NOMO-1 treated with dmso at 0.1 percent for 144 hours (cell line): ENCODE results near the gene ACSF3.

ENCODE experiments used
- DNase-seq: peaks from one replicate; lab custom pipeline; 2025; ENCODE audit not compliant: unreplicated experiment; lab: John Stamatoyannopoulos, UW

ACSF3 gene

DNA sequence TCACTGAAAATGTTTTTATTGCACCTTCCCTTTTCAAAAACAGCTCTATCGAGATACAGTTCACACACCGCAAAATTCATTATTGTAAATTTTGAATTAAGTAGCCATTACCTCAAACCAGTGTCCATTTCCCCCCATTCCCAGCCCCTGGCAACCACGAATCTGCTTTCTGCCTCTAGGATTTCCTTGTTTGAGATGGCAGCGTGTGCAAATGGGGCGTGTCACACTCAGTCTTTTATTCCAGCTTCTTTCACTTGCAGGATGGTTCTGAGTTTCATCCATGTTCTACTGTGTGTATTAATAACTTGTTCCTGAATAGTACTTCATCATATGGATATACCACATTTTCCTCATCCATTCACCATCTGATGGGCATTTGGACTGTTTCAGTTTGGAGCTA lies 14.8 kb downstream of the ACSF3 start:
- no peak for DNase-seq

DNA sequence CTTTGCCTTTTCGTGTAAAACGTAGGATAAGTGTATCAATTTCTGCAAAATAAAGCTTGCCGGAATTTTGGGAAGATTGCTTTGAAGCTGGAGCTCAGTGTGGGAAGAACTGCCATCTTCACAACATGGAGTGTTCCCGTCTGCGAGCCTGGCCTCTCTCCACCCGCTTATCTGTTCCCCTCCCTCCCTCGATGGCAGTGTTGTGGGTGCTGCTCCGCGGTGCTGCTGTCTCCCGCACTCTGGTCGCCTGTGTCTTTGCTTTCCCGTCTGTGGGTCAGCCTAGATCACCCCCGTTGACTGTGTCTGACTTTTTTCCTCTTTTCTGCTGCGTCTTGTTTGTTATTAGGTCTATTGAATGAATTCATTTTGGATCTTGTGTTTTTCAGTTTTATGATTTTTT lies 17.0 kb downstream of the ACSF3 start:
- DNase-seq = no peak

DNA sequence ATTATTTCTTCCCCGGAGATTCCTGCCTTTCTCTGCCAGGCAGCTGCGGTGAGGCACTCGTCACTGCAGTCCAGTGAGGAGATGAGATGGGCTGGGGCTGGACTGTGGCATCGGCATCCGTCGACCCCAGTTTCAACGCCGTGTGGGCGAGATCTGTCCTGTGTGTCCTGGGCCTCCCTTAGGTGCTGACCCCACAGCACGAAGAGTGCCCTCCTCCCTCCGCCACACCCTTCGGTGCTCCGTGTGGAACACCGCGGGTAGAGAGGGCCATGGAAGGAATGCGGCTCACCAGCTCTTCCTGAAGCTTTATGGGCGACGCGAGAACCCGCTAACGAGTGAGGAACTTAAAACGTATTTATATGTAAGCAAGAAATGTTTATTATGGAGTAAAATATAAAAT lies 17.6 kb downstream of the ACSF3 start:
- DNase-seq = no peak

DNA sequence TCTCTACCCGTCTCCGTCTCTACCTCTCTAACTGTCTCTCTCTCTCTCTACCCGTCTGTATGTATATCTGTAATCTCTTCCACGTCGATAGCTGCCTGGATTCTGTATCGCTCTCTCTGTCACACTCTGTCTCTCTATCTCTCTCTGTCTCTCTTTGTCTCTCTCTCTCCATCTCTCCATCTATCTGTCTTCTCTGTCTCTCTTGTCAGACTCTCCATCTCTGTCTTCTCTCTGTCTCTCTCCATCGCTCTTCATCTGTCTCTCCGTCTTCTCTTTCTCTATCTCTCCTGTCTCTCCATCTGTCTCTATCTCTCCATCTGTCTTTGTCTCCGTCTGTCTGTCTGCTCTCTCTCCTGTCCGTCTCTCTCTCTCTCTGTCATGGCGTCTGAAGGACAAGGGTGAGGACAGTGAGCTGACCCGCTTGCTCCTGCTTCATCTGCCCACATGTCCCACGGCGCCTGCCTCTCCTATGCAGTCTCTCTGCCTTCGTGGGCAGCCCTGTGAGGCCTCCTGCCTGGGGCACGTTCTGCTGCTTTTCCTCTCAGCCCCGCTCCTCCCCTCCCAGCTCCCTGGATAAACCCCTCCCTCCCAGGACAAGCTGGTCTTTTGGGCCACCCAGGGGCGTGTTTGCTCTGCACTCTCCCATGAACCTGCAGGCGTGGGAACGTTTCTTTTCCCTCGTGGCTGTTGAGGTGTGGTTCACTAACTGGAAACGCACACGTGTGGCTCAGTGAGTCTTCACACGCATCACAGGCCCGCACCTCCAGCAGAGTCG lies 18.9 kb downstream of the ACSF3 start:
- DNase-seq = no peak

DNA sequence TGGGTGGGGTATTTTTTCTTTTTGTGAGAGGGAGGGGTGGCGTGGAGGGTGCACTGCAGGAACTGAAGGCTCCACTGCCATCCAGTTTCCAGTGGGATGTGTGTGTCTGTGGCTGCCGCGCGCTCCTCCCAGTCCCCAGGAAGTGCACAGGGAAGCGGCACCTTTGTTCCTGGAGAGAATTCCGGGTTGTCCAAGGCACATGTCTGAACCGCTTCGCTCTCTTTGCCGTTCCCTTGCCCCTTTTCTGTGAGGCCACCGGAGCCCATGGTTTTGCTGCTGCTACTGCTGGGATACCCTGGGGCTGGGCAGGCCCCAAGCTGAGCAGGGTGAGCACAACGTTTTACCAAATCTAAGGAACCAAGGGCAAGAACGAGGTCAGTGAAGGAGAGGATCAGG lies 19.5 kb downstream of the ACSF3 start:
- no peak for DNase-seq

DNA sequence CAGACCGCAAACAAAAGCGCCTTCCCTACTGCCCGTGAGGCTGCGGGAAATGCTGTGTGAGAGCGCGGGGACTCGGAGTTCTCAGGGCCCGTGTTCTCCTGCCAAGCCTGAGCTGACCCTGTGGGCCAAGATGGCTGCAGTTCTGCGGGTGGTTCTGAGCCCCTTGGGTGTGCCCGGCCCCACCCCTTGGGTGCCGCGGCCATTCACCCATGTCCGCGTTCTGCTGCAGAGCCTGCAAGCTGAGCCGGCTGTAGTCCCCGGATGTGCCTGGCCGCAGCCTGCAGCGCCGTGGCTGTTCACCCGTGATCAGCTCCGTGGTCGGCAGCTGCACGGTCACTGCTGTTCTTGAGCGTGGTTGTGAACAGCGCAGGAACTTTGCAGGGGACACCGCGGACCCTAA lies 20.0 kb downstream of the ACSF3 start:
- no peak for DNase-seq

DNA sequence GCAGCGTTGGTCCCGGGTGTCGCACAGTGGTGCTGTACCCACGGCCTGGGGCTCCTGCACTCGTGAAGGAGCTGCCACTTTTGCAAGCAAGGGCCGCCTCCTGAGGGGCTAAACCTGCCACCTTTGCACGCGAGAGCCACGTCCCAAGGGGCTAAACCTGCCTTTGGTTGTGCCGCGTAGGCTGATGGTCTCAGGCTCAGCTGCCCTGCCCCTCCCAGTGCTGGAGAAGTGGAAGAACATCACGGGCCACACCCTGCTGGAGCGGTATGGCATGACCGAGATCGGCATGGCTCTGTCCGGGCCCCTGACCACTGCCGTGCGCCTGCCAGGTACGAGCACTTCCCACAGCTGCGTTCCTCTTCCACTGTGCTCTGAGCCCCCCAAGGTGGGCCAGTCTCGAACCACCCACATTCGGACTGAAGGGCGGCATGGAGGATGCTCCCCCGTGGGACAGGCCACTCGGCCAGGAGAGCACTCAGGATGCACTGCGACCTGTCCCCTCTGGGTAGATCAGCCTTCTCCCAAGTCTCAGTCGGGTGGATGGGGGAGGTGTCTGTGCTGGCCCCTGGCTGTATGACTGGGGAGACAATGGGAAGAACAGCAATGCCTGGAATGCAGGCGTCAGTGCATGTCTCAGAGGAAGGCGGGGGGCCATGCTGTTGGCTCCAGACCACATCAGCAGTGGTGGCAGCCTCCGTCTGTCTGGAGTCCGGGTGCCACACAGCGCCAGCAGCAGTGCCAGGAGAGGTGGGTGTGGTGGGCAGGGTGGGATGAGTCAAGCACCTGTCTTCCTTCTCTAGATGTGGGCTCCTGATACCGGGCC lies 20.7 kb downstream of the ACSF3 start:
- DNase-seq = no peak

DNA sequence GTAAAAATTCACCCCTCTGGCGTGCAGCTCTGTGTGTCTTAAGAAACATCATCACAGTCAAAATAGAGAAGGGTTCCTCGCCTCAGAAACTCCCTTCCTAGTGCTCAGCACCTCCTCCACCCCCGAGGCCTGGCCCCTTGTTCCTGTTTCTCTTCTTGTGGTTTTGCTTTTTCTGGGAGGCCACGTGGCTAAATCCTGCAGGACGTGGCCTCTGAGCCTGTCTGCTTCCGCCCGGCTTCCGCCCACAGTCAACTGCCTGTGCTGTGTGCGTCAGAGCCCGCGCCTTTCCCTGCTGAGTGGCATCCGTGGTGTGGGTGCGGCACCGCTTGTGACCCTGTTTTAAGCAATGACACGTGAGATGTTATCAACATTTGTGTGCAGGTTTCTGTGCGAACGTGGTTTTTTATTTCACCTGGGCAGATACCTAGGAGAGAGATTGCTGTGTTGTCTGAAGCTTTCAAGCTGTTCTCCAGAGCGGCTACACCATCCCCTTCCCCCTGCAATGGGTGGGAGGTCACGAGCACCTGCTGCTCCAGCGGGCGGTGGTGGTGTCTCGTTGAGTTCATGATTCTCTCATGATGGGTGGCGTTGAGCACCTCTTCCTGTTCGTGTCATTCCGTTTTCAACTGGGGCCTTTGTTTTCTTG lies 21.7 kb downstream of the ACSF3 start:
- DNase-seq = peak; percentile 97

DNA sequence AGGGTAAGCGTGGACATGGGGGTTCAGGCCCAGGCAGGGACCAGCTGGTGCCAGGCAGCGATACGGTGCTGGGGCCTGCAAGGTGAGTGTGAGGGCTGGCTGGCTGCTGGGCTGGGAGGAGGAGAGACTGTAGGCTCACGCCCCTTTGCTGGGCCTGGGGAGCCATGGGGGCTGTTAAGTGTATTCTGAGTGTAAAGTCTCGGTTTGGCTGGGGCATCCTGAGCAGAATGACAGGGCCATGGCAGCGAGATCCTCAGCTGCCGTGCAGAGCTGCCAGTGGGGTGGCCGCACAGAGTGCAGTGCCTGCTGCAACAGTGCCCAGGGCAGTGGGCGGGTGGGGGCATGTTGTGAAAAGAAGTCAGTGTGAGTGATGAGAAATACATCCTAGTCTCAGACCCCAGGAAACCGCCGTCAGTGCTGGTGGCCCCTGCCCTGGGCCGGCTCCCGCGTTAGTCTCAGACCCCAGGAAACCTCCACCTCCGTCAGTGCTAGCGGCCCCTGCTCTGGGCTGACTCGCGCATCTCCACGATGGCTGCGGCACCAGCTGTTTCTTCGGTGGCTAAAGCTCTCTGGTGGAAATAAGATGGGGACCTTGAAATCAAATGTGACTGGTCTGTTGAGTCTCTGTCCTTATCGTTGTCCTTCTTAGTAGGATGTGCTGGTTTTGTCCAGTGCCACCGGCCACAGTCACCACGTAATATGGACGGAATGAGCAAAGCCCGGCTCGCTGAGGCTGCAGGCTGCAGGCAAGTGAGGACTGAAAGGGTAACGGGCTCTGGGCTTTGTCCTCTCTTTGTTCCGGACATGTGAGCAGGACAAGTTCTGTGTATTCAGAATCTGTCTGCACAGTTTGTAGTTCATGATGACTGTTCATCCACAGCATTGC lies 22.9 kb downstream of the ACSF3 start:
- DNase-seq = no peak

DNA sequence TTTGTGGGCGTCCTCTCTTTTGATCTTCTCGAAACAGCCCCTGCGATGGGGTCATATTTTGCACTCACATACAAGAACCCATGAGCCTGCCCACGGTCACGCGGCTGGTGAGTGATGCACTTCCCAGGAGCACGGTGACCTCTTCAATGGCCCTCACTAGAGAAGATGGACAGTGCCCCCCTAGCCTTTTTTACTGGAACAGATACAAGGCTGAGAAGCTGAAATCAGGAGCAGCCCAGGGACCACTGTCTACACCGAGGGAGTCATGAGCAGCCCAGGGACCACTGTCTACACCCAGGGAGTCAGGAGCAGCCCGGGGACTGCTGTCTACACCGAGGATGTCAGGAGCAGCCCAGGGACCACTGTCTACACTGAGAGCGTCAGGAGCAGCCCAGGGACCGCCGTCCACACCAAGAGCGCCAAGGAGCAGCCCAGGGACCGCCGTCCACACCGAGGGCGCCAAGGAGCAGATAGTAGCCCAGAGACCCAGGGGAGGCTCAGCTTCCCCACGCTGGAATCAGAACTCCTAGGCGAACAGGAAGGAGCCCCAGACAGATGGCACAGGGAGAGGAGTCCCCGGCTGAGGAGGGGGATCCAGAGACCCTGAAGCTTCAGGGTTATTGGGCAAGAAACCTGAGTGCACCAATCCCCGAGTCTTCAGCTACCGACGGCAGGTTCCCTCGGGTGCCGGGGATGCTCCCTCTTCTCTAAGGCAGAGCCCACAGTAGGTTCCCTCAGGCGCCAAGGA lies 23.7 kb downstream of the ACSF3 start:
- no peak for DNase-seq

DNA sequence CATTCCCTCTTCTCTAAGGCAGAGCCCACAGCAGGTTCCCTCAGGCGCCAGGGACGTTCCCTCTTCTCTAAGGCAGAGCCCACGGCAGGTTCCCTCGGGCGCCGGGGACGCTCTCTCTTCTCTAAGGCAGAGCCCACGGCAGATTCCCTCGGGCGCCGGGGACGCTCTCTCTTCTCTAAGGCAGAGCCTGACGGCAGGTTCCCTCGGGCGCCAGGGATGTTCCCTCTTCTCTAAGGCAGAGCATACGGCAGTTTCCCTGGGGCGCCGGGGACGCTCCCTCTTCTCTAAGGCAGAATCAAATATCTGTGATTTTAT lies 24.3 kb downstream of the ACSF3 start:
- DNase-seq = no peak

DNA sequence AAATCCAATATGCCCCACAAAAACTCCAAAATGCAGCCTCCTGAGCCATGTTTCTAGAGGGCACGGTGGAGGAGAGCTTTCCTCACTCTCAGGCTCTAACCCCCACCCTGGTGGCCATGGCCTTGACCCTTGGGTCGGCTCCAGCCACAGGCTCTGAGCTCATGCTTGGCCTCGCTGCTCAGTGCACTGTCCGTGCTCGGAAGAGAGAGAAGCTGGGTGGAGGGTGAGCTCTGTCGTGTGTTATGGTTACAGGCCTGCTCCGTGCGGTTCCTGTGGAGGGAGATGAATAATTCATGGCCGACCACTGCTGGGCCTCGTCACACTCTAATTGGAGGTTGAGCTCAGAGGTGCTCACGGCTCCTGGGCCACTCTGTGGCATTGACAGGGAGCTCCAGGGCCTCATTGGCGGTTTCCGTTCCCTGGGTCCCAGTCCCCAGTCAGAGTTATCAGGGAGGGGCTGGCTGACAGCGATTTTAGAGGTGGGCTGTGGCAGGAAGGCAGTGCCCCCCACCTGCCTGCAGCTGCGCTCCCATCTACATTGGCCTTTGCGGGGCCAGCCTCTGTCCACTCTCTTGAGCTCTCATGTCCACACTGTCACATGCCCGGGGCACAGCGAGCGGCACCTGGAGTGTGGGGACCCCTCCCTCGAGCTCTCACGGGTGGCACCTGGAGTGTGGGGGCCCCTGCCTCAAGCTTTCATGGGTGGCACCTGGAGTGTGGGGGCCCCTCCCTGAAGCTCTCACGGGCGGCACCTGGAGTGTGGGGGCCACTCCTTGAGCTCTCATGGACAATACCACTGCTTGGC lies 24.9 kb downstream of the ACSF3 start:
- DNase-seq = no peak

DNA sequence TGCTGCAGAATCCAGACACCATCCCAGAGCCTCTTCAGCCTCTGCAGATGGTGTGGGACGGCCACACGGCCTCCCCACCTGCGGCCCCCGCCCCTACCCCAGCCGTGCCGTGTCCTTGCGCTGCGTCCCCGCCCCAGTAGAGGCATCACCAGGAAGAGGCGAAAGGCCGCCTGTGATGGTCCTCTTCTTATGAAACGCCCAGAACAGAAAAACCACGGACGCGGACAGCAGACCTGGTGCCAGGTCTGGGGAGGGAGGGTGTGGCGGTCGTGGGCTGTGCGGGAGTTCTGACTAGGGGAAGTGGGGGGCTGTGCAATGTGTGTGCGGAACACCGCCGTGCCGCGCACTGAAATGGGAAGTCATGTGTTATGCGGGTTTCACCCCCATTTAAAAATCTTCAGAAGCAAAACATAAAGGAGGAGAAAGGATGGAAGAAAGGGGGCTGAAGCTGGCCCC lies 25.5 kb downstream of the ACSF3 start:
- no peak for DNase-seq

DNA sequence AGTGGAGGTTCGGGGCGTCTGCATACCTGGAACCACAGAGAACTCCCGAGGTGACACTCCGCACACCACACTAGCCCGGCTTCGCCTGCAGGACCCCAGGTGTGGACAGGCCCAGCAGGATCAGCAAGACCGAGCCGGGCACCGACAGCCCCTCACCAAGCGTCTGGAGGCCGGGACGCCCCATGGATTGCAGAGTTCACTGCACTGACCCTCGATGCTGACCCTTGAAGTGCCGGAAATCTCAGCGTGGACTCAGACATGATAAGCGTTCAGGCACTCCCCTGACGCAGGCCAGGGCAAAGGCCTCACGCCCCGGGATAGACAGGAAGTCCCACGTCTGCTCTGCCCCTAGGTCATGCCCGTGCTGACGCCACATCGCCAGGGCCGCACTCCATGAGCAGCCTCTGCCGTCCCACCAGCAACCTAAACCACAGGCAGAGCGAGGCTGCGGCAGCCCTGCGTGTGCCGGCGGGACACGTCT lies 26.0 kb downstream of the ACSF3 start:
- DNase-seq = no peak

DNA sequence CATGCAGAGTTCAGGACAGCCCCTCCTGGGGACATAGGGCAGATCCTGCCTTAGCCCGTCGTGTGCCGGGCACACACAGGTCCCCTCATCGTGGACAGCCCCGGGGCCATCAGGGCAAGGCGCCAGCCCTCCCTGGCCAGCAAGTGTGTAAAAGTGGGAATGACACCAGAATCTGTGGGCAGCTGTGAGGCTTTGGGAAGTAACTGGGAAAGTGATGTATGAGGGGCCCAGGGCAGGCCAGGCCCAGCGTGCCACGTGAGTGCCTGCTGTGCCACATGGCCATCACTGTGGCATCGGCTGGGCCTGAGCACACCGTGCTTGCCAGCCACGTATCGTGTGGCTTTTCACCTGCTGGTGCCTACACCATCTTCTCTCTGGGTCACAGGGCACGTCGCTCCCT lies 26.6 kb downstream of the ACSF3 start:
- no peak for DNase-seq

DNA sequence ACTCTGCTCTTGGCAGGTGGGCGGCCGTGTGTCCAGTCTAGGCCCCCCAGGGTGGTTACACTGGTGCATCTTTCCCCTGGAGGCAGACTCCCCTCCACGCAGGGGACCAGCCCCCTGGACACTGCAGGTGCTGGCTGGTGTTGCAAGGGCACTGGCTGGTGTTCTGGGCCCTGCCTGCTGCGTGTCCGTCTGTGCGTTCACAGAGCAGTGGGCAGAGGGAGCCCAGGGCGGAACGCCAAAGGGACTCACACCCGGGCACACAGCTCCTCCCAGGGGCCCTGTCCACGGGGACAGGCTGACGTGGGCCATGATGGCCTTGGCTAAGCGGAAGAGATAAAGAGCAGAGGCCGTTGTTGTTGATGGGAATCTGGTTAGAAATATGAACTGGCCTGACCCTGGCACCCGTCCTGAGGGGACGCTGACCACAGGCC lies 27.3 kb downstream of the ACSF3 start:
- DNase-seq = no peak

DNA sequence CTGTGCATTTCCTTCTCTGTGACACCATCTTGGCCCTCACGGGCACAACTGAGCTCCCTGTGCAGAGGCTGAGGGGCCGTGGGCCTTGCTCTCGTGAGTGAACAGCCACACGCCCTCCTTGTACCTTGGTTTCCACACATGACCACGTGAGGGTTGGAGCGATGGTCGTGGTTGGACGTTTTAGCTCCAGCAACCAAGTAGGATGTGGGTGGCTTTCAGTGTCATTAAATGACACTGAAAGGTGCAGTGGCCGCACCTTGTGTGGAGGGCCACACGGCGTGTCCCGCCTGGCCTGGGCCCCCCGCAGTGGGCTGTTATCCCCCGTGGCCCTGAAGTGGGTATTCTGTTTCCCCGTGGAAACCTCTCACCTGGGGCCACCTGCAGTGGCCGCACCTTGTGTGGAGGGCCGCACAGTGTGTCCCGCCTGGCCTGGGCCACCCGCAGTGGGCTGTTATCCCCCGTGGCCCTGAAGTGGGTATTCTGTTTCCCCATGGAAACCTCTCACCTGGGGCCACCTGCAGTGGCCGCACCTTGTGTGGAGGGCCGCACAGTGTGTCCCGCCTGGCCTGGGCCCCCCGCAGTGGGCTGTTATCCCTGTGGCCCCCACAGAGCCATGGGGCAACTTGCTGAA lies 28.2 kb downstream of the ACSF3 start:
- no peak for DNase-seq

DNA sequence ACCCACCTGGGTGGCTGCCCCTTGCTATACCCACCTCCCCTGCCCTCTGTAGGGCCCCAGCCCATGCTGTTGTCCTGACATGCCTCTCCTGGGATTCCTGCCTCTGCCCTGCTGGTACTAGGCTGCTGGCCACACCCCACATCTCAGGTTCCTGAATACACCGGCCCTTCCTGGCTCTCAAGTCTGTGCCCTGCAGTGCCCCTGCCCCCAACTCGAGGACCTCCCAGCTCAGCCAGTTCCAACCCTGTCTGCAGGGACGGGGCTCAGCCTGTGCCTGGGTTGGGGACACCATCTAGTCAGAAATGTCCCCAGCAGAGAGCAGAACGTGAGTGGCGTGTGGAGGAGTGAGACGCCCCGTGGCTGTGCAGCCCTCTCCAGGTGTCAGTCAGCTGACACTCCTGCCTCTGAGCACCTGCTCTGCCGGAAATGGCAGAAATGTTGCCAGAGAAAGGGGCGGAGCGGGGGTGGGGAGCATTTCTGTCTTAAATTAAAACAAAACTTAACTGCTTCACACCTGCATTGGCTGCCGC lies 28.7 kb downstream of the ACSF3 start:
- DNase-seq = no peak
